Memory B cell (primary cell): ENCODE measurements around the gene WWP2.
A peak's percentile ranks its signal among the peaks of the same experiment; 100 is the strongest.
"Not testable (repeated sequence)": the region's sequence is repeated elsewhere in the genome, so short reads cannot be mapped to it uniquely, and the experiment has no call there.

Experiments used
- ATAC-seq: fragments of 150-1000 bp; cut with Tn5 transposase; 2 replicates; pipeline ENCODE4 v1.10.0; 2021; ENCODE audit warnings: low read depth, mild to moderate bottlenecking, moderate library complexity
- DNase-seq, 2 donors: peaks; one replicate each; pipeline ENCODE4 v3.0.0; 2022; ENCODE audit warnings: low spot score in 2 of 2
- H3K27ac Mint-ChIP-seq: one replicate; pipeline ENCODE4 v1.8.0; 2022; ENCODE audit warnings: mild to moderate bottlenecking, moderate library complexity, mixed read lengths
- H3K27me3 Mint-ChIP-seq: one replicate; pipeline ENCODE4 v1.8.0; 2022; ENCODE audit warnings: mixed read lengths
- H3K36me3 Mint-ChIP-seq: one replicate; pipeline ENCODE4 v1.8.0; 2022; ENCODE audit warnings: mild to moderate bottlenecking, mixed read lengths
- H3K4me1 Mint-ChIP-seq: one replicate; pipeline ENCODE4 v1.8.0; 2022; ENCODE audit warnings: mixed read lengths
- H3K4me3 Mint-ChIP-seq: one replicate; pipeline ENCODE4 v1.8.0; 2022; ENCODE audit warnings: mild to moderate bottlenecking, moderate library complexity, mixed read lengths
- H3K9me3 Mint-ChIP-seq: one replicate; pipeline ENCODE4 v1.8.0; 2022; ENCODE audit warnings: mixed read lengths

WWP2 gene

DNA sequence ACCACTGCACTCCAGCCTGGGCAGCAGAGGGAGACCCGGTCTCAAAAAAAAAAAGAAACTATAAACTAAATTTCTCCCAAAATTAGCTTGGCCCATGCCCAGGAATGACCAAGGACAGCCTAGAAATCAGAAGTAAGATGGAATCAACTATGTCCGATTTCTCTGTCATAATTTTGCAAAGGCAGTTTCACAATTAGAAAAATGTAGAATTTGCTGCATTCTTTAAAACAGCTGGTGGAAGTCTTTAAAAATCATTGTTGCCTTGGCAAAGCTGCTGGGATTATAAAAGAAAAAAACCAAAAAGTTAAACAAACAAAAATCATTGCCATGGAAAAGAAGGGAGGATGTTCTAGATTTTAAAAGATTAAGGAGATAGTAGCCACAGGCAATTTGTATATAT is 32.4 kb downstream of the WWP2 start:
- Mint-ChIP-seq H3K36me3 (peaks cover 14% of the 10 kb centered on the region), H3K27me3 (no peaks in the 10 kb centered on the region), H3K27ac (peak overlapping the region; percentile 55), H3K4me1 (peaks cover 9% of the 10 kb centered on the region), H3K9me3 (no peaks in the 10 kb centered on the region), H3K4me3 (no peak overlapping the region)
- ATAC-seq (no peak), DNase-seq (no peak)

DNA sequence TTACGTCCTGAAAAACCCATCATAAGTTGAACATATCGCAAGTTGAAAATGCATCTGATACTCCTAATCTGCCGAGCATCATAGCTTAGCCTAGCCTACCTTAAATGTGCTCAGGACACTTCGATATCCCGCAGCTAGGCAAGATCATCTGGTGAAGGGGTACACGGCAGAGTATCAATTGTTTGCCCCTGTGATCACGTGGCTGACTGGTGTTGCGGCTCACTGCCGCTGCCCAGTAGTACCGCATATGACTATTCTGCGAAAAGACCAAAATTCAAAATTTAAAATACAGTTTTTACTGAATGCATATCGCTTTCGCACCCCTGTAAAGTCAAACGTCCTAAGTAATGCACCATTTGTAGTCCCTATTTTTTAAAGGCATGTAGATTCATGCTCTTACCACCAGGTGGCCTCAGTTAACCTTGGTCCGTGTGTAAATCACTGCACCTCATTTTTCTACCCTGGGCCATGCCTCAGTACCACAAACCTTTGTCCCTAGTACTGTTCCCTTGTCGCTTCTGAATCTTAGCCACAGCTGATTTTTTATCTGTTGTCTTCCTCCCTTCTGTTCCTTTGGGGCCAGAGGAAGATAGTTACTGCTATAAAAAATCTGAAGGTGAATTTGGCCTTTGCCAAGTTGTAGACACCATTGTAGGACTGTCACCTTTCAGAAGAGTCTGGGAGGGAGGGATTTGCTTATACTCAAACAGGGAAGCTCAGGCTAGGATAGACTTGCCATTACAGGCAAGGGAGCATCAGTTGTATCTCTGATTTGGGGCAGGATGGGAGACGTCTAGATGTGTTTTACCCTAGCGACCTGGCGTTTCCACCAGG is 34.4 kb downstream of the WWP2 start:
- Mint-ChIP-seq H3K4me3 (no peak overlapping the region), H3K36me3 (peaks cover 16% of the 10 kb centered on the region), H3K27me3 (no peaks in the 10 kb centered on the region), H3K4me1 (peaks cover 9% of the 10 kb centered on the region), H3K27ac (no peak overlapping the region), H3K9me3 (no peaks in the 10 kb centered on the region)
- ATAC-seq: peak; percentile 78
- peak; percentile 25 to 40 for DNase-seq

DNA sequence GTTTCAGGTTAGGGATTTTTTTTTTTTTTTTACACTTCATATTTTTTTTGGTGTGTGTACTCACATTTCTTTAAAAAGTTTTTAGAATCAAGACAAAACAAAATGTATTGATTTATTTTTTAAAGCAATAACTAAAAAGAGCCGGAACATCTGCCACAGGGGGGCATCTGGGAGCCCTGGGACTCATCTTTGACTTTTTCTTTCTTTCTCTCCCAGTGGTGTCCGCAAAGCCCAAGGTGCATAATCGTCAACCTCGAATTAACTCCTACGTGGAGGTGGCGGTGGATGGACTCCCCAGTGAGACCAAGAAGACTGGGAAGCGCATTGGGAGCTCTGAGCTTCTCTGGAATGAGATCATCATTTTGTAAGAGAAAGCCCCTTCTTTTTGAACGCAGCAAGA is 36.3 kb downstream of the WWP2 start:
- ATAC-seq (no peak), DNase-seq (no peak)
- Mint-ChIP-seq H3K27me3 (no peaks in the 10 kb centered on the region), H3K4me3 (no peak overlapping the region), H3K27ac (no peak overlapping the region), H3K36me3 (peaks cover 20% of the 10 kb centered on the region), H3K9me3 (no peaks in the 10 kb centered on the region), H3K4me1 (peaks cover 9% of the 10 kb centered on the region)

GRCh38 chr16:69799611-69800031 is 37.5 kb downstream of the WWP2 start:
- peaks cover 8% of the 10 kb centered on the region for H3K4me1 Mint-ChIP-seq
- no peaks in the 10 kb centered on the region for H3K9me3 Mint-ChIP-seq
- DNase-seq (no peak), ATAC-seq (no peak)
- H3K27ac Mint-ChIP-seq: no peak overlapping the region
- H3K4me3 Mint-ChIP-seq: no peak overlapping the region
- peaks cover 18% of the 10 kb centered on the region for H3K36me3 Mint-ChIP-seq
- no peaks in the 10 kb centered on the region for H3K27me3 Mint-ChIP-seq

DNA sequence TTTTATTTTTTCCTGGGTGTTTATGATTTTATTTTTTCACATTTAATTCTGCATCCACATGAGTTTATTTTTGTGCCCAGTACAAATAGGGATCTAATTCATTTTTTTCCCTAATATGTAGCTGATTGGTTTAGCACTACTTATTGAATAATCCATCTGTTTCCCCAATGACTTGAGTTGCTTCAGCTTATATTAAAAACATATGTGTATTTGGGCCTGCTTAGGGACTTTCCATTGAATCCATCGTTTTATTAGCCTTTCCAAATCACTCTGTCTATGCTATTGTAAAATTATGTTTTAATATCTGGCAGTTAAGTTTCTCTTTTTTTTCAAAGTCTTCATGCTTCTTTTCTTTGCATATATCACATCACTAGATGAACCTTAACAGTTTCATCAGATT is 42.2 kb downstream of the WWP2 start:
- H3K4me1 Mint-ChIP-seq: no peaks in the 10 kb centered on the region
- no peak for ATAC-seq
- peak overlapping the region; percentile 36 for H3K27ac Mint-ChIP-seq
- no peak for DNase-seq
- no peak overlapping the region for H3K4me3 Mint-ChIP-seq
- no peaks in the 10 kb centered on the region for H3K27me3 Mint-ChIP-seq
- H3K36me3 Mint-ChIP-seq: peaks cover 14% of the 10 kb centered on the region
- H3K9me3 Mint-ChIP-seq: no peaks in the 10 kb centered on the region

- not testable (repeated sequence) for H3K27me3 Mint-ChIP-seq, H3K27ac Mint-ChIP-seq, DNase-seq, ATAC-seq, H3K4me1 Mint-ChIP-seq, H3K4me3 Mint-ChIP-seq, H3K9me3 Mint-ChIP-seq
- H3K36me3 Mint-ChIP-seq: peaks cover 13% of the 10 kb centered on the region
Measured at GRCh38 chr16:69806776-69807175, 44.6 kb downstream of the WWP2 start.

GRCh38 chr16:69812688-69813014 is 50.5 kb downstream of the WWP2 start:
- H3K27ac Mint-ChIP-seq: no peak overlapping the region
- no peak for DNase-seq
- H3K9me3 Mint-ChIP-seq: no peaks in the 10 kb centered on the region
- ATAC-seq: no peak
- peaks cover 12% of the 10 kb centered on the region for H3K36me3 Mint-ChIP-seq
- H3K27me3 Mint-ChIP-seq: no peaks in the 10 kb centered on the region
- H3K4me1 Mint-ChIP-seq: peaks cover 5% of the 10 kb centered on the region
- no peak overlapping the region for H3K4me3 Mint-ChIP-seq

GRCh38 chr16:69814078-69814477 is 51.9 kb downstream of the WWP2 start:
- peaks cover 19% of the 10 kb centered on the region for H3K36me3 Mint-ChIP-seq
- H3K4me3 Mint-ChIP-seq: no peak overlapping the region
- ATAC-seq: no peak
- peaks cover 3% of the 10 kb centered on the region for H3K9me3 Mint-ChIP-seq
- H3K27me3 Mint-ChIP-seq: no peaks in the 10 kb centered on the region
- no peak for DNase-seq
- no peak overlapping the region for H3K27ac Mint-ChIP-seq
- peaks cover 5% of the 10 kb centered on the region for H3K4me1 Mint-ChIP-seq

DNA sequence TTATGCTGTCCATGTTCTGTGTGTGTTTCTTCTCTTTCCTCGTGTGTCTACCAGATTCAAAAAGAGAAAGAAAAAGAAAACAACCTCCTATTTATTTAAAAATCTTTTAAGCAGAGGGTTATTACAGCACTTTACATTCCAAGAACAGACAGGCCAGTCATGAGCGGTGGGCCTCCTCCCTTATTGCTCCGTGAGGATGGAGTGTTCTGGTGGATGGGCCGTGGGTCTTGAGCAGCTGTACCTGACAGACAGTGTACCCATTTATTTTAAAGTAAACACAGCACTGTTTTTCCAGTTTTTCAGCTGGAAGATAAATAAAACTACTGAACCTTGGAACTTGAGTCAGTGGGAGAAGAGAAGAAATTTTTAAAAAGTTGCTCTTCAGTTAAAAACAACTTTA is 52.4 kb downstream of the WWP2 start:
- no peak overlapping the region for H3K4me3 Mint-ChIP-seq
- H3K4me1 Mint-ChIP-seq: peaks cover 4% of the 10 kb centered on the region
- no peak overlapping the region for H3K27ac Mint-ChIP-seq
- no peak for ATAC-seq
- H3K36me3 Mint-ChIP-seq: peaks cover 21% of the 10 kb centered on the region
- no peaks in the 10 kb centered on the region for H3K27me3 Mint-ChIP-seq
- H3K9me3 Mint-ChIP-seq: peaks cover 3% of the 10 kb centered on the region
- DNase-seq: no peak

- not testable (repeated sequence) for DNase-seq, H3K27ac Mint-ChIP-seq, H3K9me3 Mint-ChIP-seq, H3K27me3 Mint-ChIP-seq, H3K4me3 Mint-ChIP-seq, ATAC-seq, H3K4me1 Mint-ChIP-seq
- H3K36me3 Mint-ChIP-seq: peaks cover 19% of the 10 kb centered on the region
Measured at GRCh38 chr16:69815216-69815883, 53.2 kb downstream of the WWP2 start.

DNA sequence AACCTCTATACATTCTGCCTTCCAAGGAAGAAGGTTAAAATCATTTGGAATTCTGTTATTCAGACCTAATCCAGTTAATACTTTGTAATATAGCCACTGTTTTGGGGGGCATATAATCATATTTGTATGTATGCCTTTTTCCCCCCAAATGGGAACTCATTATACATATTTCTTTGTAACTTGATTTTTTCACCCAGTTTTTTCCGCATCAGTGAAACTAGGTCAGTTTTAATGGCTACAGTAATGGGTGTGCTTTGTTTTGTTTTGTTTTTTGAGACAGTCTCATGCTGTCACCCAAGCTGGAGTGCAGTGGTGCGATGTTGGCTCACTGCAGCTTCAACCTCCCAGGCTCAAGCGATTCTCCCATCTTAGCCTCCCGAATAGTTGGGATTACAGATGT is 54.9 kb downstream of the WWP2 start:
- H3K36me3 Mint-ChIP-seq: peaks cover 19% of the 10 kb centered on the region
- peaks cover 1% of the 10 kb centered on the region for H3K4me1 Mint-ChIP-seq
- H3K27ac Mint-ChIP-seq: no peak overlapping the region
- H3K27me3 Mint-ChIP-seq: no peaks in the 10 kb centered on the region
- DNase-seq: no peak
- H3K9me3 Mint-ChIP-seq: peaks cover 3% of the 10 kb centered on the region
- no peak for ATAC-seq
- no peak overlapping the region for H3K4me3 Mint-ChIP-seq

- Mint-ChIP-seq H3K9me3 (peaks cover 3% of the 10 kb centered on the region), H3K27me3 (no peaks in the 10 kb centered on the region), H3K27ac (peak overlapping the region; percentile 17), H3K36me3 (peaks cover 21% of the 10 kb centered on the region), H3K4me1 (peaks cover 12% of the 10 kb centered on the region), H3K4me3 (no peak overlapping the region)
- ATAC-seq (no peak), DNase-seq (no peak)
Measured at GRCh38 chr16:69818891-69819545, 56.9 kb downstream of the WWP2 start.

DNA sequence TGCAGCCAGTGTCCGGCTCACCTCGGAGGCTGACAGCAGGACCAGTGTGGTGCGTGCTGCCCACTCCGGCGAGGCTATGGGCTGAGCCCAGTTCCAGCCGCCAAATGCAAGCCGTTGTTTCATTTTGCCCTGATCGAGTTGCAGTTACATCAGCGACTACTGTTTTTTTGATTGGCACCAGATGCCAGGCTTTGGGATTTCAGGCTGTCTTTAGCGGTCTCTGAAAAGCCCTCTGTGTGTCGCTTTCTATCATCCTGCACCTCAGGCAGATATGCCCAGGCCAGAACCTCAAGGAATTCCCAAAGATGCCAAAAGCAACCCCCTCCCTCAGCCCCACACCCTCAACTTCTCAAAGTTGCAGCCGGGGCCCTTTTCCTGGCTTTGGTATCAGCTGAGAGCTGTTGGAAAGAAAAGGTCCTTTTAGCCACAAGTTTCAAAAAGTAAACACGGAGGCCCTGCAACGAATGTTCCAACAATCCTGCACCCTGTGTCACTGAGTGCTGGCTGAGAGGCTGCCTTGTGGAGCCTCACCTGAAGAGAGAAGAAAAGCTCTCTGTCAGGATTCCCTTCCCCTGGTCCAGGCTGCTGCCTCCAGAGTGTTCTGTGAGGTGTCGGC is 58.9 kb downstream of the WWP2 start:
- Mint-ChIP-seq H3K27me3 (no peaks in the 10 kb centered on the region), H3K36me3 (peaks cover 21% of the 10 kb centered on the region), H3K27ac (no peak overlapping the region), H3K4me1 (peaks cover 17% of the 10 kb centered on the region), H3K4me3 (no peak overlapping the region), H3K9me3 (peaks cover 3% of the 10 kb centered on the region)
- DNase-seq (no peak), ATAC-seq (no peak)

DNA sequence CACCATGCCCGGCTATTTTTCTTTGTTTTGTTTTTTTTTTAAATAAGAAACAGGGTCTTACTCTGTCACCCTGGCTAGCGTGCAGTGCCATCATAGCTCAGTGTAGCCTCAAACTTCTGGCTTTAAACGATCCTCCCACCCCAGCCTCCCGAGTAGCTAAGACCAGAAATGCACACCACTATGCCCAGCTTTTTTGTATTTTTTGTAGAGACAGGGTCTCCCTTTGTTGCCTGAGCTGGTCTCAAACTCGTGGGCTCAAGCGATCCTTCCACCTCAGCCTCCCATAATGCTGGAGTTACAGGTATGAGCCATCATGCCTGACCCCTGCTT is 59.7 kb downstream of the WWP2 start:
- H3K9me3 Mint-ChIP-seq: peaks cover 3% of the 10 kb centered on the region
- ATAC-seq (no peak), DNase-seq (no peak)
- peaks cover 17% of the 10 kb centered on the region for H3K4me1 Mint-ChIP-seq
- H3K27ac Mint-ChIP-seq: peak overlapping the region; percentile 45
- H3K27me3 Mint-ChIP-seq: no peaks in the 10 kb centered on the region
- no peak overlapping the region for H3K4me3 Mint-ChIP-seq
- peaks cover 21% of the 10 kb centered on the region for H3K36me3 Mint-ChIP-seq
